HG03045 (cell line): ENCODE measurements around the gene CYP8B1.

Experiments used
- ATAC-seq: cut with Tn5 transposase; IDR thresholded peaks from one replicate; pipeline ENCODE4 v1.9.1; 2021; ENCODE audit warnings: mild to moderate bottlenecking, moderate library complexity; ENCODE audit not compliant: unreplicated experiment

The CYP8B1 gene, protein sequence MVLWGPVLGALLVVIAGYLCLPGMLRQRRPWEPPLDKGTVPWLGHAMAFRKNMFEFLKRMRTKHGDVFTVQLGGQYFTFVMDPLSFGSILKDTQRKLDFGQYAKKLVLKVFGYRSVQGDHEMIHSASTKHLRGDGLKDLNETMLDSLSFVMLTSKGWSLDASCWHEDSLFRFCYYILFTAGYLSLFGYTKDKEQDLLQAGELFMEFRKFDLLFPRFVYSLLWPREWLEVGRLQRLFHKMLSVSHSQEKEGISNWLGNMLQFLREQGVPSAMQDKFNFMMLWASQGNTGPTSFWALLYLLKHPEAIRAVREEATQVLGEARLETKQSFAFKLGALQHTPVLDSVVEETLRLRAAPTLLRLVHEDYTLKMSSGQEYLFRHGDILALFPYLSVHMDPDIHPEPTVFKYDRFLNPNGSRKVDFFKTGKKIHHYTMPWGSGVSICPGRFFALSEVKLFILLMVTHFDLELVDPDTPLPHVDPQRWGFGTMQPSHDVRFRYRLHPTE

DNA sequence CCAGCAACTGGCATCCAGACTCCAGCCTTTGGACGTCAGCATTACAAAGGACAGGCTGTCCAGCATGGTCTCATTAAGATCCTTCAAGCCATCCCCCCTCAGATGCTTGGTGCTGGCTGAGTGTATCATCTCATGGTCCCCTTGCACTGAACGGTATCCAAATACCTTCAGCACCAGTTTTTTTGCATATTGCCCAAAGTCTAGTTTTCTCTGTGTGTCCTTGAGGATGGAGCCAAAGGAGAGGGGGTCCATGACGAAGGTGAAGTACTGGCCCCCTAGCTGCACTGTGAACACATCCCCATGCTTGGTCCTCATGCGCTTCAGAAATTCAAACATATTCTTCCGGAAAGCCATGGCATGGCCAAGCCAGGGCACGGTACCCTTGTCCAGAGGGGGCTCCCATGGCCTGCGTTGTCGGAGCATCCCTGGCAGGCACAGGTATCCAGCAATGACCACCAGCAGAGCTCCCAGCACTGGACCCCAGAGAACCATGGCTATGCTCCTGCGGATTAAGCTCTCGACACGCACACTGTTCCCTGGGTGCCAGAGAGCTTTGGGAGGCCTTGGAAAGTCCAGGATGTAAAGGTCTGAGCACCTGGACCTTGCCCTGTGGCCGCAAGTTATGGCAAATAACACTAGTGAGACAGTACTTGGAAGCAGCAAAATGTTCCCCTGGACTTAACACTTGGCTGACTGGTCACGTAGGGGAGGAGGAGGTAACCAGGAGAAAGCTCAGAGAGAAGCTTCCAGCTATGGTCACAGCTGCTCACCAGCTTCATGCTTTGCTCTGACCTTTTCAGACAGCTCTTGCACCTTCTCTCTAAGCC is at the start of gene CYP8B1:
TSS of gene CYP8B1 (minus strand) at position 555 of the 827 bp plus-strand sequence. CDS start at position 492, 63 bp downstream.
- no peak for ATAC-seq

DNA sequence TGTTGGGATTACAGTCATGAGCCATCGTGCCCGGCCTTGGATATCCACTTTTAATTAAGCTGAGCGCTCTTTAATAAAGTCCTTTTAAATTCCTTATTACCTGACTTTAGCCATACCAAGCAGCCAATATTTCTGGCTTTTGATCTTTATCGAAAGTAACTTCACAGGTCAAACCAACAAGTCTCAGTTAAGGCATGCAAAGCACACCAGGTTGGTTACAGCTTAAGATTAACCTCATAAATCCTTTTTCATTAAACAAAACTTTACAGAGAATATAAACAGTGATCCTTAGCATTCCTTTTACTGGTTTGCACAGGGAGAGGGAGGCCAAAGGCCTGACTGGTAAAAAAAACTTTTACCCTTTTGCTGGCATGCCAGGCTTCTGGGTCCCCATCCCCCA is 47.9 kb upstream of the CYP8B1 start:
- no peak for ATAC-seq

DNA sequence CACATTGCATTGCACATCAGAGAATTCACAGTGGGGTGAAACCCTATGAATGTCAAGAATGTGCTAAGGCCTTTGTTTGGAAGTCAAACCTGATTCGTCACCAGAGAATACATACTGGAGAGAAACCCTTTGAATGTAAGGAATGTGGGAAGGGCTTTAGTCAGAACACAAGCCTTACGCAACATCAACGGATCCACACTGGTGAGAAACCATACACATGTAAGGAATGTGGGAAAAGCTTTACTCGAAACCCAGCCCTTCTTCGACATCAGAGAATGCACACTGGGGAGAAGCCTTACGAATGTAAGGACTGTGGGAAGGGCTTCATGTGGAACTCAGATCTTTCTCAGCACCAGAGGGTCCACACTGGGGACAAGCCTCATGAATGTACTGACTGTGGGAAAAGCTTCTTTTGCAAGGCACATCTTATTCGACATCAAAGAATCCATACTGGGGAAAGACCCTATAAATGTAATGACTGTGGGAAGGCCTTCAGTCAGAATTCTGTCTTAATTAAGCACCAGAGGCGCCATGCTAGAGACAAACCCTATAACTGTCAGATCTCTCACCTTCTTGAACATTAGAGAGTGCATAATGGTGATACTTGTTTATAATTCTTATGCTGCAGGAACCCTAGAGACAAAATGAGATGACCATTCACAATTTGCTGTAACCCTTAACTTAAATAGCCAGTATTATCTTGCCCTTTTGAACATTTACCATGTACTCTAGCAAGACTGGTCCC is 39.3 kb upstream of the CYP8B1 start:
- no peak for ATAC-seq

DNA sequence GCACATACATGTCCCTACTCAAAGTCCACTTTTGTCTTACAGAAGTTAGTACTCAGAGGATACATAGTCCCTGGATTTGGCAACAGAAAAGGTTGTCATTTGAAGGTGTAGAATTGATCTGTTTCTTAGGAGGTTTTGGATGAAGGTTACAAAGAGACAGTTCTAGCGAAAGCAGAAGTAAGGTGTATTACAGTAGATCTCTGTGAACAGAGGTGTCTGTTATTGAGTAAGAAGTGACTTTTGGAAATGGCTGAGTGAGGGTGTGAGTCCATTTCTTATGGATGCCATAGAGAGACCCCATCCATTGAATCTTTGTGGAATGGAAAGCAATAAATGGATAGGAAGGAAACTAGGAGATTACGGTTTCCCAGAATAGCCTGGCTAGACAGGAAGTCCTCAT is 35.9 kb upstream of the CYP8B1 start:
- ATAC-seq = no peak

DNA sequence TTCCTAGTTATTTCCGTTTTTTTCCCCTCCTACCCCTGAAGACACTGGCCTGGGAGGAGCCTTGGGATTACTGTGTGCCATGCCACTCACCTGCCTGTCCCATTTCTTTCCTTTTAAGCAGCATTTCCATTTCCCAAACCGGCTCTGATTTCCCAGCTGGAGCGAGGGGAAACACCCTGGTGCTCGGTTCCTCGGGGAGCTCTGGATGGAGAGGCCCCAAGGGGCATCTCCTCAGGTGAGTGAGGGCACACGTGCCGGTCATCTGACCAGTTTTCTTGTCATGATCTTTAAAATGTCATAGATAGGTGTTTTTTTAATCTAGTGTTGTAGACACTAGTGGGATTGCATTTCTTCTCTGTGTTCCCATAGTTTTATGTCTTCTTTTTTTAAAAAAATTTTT is 33.0 kb upstream of the CYP8B1 start:
- ATAC-seq = no peak

DNA sequence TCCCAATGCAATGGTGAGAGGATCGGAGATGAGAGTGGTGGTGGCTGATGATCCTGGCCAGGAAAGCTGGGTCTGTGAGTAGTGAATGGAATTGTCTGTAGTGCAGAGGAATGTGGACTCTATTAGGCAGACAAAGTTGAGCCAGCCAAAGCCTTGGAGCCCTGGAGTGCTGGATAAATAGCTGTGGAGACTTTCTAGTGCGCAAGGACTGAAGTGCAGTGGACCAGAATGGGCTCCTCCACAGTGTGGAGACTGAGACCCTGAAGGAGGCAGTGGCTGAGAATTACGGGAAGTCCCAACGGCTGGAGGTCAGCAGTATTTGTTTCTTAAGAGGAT is 31.1 kb upstream of the CYP8B1 start:
- ATAC-seq = no peak

DNA sequence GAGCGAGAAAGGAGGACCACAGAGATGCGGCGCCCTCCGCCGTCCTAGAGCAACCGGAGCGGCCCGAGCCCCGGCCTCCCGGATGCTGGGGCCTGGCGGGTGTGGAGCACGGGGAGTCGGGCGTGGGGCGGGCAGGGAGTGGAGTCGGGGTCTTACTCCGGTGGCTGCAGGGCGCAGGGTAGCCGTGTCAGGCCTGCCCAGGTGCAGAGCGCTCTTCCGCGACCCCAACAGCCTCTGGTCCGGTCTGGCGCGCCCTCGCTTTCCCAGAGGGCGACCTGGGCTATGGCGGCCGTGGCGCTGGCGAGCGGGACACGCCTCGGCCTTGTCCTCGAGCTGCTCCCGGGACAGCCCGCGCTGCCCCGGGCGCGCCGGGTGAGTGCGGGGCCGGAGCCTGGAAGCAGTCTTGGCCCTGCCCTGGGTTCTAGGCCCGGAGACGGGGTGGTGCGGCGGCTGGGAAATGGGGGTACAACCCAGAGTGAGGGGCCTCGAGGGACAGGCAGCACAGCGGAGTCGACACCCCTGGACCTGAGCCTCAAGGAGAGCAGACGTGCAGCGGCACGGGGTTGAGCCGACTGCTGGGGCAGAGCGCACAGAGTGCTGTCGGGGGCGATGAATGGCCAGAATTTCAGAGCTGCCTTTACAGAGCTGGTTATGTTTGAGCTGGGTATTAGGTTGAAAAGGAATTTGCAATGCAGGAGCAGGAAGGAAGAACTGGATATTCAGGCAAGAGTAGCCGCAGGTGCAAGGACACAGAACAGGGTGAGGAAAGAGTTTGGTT is 30.6 kb upstream of the CYP8B1 start, which contains the start of gene ZNF662:
TSS of gene ZNF662 (plus strand) at position 73 of the 778 bp plus-strand sequence. CDS start 1,973 bp downstream, outside the sequence.
- ATAC-seq = no peak

DNA sequence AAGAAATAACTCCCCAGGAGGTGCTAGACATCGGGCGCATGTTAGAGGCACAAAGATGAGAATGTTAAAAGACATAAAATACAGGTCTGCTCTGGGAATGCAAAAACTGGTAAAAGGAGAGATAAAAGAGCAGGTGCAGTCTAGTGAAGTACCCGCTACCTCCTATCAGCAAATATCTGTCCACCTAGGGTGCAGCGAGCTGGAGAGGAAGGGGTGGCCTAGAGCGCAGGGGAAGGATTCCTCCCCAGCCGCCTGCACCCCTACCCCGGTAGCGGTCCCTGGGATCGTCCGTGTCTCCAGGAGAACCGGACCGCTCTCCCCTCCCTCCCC is 30.0 kb upstream of the CYP8B1 start:
- ATAC-seq = no peak

DNA sequence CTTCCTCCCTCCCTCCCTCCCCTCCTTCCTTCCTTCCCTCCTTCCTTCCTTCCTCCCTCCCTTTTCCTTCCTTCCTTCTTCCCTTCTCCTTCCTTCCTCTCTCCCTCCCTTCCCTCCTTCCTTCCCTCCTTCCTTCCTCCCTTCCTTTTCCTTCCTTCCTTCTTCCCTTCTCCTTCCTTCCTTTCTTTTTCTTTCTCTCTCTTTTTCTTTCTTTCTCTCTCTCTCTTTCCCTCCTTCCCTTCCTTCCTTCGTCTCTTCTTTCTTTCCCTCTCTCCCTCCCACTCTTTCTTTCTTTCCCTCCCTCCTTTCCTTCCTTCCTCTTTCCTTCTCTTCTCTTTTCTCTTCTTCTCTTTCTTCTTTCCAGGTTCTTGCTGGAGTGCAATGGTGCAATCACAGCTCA is 28.4 kb upstream of the CYP8B1 start:
- ATAC-seq = no peak

DNA sequence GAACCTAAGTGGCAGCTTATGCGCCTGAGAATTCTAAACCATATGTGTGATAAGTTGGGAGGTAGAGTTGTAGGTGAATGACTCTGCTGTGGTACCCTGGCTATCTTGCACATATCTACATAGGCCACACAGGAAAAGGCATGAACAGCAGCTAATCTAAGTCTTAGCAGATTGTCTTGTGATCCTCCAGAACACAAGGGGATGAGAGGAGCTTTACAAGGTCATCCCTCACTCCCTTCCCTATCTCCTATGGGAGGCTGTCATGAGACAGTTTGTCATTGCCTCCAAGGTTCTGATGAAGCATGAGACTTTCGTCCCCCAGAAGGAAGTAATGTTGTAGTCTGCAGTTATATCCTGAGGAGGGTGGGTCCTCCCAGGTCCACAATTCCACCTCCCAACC is 26.6 kb upstream of the CYP8B1 start:
- no peak for ATAC-seq

DNA sequence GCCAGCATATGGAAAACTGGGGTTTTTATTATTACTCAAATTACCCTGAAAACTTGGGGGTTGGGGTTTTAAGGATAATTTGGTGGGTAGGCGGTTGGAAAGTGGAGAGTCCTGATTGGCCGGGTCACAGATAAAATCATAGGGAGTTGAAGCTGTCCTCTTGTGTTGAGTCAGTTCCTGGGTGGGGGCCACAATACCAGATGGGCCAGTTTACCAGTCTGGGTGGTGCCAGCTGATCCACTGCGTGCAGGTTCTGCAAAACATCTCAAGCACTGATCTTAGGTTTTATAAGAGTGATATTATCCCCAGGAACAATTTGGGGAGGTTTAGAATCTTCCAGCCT is 25.4 kb upstream of the CYP8B1 start:
- no peak for ATAC-seq

DNA sequence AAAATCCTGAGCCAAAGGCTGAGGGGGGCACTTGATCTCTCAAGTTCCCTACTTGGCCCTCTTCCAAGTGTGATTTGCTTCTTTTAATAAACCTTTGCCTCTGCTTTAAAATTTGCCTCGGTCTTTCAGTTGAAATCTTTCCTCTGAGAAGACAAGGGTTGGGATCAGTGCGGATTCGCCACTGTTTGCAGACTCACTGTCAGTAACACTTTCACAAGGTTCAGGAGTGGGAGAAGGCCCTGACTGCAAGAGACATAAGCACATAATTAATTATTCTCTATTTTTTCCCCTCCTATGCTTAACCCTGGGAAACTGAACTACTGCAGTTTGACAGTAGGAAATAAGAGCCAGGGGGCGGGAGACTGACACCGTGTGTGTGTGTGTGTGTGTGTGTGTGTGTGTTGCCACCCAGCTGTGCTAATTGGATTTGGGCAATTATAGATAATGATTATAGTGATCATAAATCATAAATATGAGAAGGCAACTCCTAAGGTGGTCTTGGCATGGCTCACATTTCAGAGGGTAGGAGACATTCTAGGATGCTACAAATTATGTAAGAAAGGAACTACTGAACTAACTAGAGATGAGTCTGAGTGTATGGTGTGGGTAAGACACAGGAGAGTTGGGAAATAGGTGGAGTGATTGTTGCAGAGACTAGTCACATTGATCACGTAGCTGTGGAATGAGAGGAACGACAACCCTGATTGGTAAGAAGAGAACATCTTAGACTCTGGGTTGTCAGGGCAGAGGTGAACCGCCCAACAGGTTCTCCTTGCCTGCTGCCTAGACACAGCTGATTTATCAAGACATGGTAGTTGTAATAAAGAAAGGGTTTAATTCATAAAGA is 24.8 kb upstream of the CYP8B1 start:
- ATAC-seq = no peak

DNA sequence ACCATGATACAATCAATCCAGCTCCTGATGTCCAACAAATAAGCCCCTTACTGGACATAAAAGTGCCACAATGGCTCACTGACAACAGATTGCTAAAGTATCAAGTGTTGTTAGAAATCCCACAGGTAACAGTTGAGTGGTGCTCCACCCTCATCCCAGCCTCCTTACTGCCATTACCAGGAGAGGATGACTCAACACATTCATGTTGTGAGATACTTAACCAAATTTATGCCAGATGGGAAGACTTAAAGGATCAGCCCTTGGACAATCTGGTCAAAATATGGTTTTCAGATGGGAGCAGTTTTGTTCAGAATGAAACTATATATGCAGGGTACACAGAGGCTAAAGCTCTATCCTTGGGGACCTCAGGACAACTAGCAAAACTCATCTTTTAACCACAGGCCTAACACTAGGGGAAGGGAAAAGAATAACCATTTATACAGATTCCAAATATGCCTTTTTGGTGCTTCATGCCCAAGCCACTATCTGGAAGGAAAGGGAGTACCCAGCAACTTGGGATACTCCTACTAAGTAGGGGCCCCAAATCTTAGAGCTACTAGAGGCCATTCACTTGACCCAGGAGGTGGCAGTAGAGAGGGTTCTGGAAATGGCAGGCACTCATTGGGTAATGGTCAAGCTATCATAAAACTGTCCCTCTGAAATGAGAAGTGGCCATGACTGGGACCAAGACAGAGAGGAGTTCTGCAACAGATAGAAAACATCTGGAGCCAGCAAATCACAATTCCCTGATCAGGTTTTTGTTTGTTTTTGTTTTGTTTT is 23.4 kb upstream of the CYP8B1 start:
- no peak for ATAC-seq

DNA sequence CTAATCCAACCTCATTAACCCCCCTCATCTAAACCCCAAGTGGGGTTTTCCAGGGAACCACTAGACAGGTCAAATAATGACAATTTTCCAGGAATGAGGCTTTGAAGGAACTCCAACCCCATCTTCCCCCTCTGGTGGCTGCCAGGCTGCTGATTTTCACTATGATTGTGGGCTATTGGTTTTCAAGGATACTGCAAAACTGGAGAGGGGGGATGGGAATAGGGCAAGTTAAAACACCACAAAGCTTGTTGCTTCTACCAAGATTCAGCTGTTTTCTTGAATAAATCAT is 19.8 kb upstream of the CYP8B1 start:
- ATAC-seq = no peak

DNA sequence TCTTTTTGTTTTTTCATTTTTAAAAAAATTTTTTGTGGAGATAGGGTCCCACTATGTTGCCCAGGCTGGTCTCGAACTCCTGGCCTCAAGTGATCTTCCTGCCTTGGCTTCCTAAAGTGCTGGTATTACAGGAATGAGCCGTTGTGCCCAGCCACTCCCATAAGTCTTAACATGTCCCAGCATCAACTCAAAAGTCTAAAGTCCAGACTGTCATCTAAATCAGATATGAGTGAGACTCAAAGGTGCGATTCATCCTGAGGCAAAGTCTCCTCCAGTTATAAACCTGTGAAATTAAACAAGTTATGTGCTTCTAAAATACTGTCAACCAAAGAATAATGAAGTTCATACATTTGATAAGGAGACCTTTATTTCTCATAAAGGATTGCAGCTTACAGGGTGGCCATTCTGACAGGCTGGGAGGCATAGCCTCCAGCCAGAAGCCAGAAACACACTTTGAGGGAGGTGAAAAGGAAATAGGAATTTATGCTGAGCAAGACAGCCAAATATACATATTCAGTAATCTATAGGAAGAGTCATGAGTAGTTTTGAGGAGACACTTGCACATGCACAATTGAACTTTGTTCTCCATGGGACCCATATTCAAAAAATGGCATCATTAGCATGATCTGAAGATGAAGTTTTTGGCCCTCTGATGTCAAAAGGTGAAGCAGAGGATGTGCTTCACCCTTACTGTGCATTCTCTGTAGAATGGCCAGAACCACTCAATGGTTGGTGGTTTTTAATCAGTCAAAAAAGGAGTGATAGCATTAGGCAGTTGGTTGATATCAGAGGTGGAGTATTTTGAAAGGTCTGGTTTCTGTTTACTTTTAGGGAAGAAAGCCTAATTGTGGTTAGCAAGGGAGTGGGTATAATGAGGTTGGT is 19.3 kb upstream of the CYP8B1 start:
- no peak for ATAC-seq

DNA sequence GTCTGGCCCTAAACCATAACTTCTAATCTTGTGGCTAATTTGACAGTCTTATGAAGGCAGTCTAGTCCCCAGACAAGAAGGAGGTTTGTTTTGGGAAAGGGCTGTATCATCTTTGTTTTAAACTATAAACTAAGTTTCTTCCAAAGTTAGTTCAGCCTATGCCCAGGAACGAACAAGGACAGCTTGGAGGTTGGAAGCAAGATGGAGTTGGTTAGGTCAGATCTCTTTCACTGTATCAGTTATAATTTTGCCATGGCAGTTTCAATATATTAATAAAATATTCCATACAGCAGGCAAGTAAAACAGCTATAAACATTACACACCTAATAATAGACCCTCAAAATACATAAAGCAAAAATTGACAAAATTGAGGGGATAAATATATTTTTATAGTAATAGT is 17.1 kb upstream of the CYP8B1 start:
- ATAC-seq = no peak

DNA sequence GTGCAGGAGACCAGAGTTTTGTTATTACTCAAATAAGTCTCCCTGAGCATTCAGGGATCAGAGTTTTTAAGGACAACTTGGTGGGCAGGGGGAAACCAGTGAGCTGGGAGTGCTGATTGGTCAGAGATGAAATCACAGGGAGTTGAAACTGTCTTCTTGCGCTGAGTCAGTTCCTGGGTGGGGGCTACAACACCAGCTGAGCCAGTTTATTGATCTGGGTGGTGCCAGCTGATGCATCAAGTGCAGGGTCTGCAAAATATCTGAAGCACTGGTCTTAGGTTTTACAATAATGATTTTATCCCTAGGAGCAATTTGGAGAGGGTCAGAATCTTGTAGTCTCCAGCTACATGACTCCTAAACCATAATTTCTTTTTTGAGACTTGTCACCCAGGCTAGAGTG is 16.5 kb upstream of the CYP8B1 start:
- no peak for ATAC-seq

DNA sequence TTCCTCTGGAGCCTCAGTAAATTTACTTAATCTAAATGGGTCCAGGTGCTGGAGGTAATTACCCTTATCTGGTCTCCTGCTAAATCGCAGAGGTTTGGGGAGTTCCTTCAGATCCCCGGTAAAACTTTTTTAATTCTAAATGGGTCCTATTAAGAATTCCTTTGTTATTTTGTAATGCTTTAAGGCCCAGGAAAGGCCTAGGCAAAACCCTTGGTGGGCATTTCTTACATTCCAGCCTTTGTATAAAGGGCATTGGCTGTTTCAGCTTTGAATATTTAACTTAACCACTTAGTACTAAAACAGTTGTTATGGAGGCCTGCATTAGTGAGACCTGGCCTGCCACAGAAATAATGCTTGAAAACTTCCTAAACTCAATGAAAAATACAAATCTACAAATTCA is 15.4 kb upstream of the CYP8B1 start:
- no peak for ATAC-seq
